Fibroblast of the aortic adventitia (primary cell): ENCODE data around the gene FNBP1L. TPM values are rescaled to one million over a fixed set of nuclear protein-coding genes. Genes with fewer than 3 reads are reported as not detected.

Experiments
- DNase-seq: peaks from one replicate; pipeline ENCODE4 v3.0.0-alpha.2; 2010; ENCODE audit warnings: low read depth
- H3K4me3 ChIP-seq: 2 replicates; pipeline ENCODE4 v1.5.1; 2011; ENCODE audit warnings: low read depth, mild to moderate bottlenecking, control low read depth, low read length, moderate library complexity
- total RNA-seq: library from RNA; depleted of rRNA; stranded (reverse); fragments of >200 nt; gene quantifications from 2 replicates; pipeline ENCODE4 v1.2.3, GENCODE V29; 2012; ENCODE audit warnings: low replicate concordance
- TF ChIP-seq, protein P1 (sequence below): IDR thresholded peaks from 2 replicates; pipeline ENCODE4 v1.5.1; 2011; ENCODE audit warnings: mild to moderate bottlenecking, low read length, control low read depth, inconsistent platforms; ENCODE audit not compliant: insufficient read depth

FNBP1L gene
- total RNA-seq, 1 donor = 15.0 TPM

DNA sequence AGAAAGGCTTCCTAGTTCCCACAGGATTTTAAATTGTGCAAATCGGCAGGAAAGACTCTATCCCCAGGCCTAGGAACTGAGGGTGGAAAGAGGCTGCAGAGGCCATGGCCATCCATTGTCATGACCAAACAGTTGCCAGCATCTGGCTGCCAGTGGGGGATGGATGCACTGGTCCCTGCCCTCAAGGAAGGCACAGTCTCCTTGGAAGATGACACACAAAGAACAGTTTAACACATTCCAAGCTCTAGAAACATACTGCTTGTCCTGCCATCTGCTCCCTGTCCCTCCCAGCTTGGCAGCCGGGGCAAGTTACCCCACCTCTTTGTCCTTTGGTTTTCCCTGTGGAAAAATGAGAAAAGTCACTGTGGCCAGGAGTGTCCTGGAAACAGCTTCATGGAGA is 150.5 kb downstream of the FNBP1L start:
- no peak for DNase-seq
- TF ChIP-seq, protein P1, sequence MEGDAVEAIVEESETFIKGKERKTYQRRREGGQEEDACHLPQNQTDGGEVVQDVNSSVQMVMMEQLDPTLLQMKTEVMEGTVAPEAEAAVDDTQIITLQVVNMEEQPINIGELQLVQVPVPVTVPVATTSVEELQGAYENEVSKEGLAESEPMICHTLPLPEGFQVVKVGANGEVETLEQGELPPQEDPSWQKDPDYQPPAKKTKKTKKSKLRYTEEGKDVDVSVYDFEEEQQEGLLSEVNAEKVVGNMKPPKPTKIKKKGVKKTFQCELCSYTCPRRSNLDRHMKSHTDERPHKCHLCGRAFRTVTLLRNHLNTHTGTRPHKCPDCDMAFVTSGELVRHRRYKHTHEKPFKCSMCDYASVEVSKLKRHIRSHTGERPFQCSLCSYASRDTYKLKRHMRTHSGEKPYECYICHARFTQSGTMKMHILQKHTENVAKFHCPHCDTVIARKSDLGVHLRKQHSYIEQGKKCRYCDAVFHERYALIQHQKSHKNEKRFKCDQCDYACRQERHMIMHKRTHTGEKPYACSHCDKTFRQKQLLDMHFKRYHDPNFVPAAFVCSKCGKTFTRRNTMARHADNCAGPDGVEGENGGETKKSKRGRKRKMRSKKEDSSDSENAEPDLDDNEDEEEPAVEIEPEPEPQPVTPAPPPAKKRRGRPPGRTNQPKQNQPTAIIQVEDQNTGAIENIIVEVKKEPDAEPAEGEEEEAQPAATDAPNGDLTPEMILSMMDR = no peak
- no peak overlapping the region for H3K4me3 ChIP-seq

DNA sequence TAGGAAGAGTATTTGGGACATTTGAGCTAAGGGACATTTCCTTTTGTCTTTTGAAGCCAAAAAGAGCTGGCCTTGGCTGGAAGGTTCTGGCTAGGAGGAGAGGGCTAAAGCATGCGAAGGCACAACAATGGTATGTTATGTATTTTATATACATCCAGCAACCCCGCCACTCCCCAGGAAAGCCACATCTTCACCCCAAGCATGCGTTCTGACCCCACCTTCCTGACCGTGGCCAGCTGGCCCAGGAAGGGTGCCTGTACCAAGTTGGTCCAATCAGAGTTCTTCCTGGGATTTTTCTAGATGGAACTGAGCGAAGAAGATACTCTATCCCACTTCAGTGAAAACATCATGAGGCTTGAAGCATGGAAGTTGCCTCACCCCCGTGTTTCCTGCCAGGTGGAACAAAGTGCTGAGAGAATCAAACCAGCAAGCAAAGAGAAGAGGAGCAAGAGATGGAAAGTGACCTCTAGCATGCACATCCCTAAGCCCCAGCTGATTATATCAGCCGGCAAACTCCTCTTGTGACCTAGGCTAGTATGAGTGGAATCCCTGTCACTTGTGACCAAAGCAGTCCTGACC is 151.0 kb downstream of the FNBP1L start:
- TF ChIP-seq, protein P1 = no peak
- DNase-seq = no peak
- H3K4me3 ChIP-seq = no peak overlapping the region

DNA sequence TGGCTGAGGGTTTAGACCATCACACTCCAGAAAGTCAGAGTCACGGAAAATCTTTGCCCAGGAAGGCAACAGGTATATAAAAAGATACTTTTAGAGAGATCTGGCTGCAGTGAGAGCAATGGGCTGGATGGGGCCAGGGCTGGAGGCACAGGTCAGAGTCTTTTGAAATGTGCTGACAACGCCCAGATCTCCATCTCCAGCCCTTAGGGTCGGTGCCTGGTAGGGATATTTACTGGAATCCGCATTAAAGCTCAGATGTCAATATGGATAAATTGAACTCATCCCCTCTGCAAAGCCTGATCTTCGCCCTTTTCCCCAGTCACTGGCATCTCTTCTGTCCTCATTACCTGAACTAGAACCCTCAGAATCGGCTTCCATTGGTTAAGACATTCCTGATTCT is 151.6 kb downstream of the FNBP1L start:
- H3K4me3 ChIP-seq = no peak overlapping the region
- DNase-seq = no peak
- TF ChIP-seq, protein P1 = no peak

DNA sequence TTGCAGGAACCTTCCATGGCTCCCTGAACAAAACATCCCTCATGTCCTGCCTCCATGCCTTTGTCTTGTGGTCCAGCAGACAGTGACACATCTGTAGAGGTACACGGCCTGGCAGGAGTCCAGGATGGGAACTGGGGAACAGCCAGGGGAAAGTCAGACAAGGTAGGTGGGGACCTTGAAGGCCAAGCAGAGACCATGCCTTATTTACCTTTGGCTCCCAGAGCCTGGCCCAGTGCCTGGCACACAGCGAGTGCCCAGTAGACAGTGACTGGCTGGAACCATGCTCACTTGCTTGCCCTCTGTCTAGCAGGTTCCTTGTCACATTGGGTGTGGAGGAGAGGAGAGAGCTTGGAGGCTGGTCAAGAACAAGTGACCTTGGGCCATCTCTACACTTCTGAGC is 152.7 kb downstream of the FNBP1L start:
- DNase-seq = no peak
- no peak overlapping the region for H3K4me3 ChIP-seq
- TF ChIP-seq, protein P1 = no peak

DNA sequence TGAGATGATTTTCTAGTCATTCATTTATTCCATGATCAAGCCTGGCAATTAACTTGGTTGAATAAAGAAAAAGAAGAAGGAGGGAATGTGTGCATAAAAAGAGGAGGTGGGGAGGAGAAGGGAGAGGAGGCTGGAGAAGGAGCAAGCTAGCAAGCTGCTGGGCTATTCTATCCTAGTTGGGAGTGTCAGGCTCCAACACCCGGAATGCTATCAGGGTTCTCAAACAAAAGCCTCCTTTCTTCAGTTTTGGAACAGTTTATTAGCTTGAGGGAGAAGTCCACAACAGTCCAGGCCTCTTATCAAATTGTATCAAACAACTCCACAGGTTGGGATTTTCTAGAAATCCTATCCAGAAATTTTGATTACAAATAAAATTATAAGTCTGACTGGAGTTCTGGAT is 153.8 kb downstream of the FNBP1L start:
- H3K4me3 ChIP-seq = no peak overlapping the region
- TF ChIP-seq, protein P1 = no peak
- DNase-seq = no peak

DNA sequence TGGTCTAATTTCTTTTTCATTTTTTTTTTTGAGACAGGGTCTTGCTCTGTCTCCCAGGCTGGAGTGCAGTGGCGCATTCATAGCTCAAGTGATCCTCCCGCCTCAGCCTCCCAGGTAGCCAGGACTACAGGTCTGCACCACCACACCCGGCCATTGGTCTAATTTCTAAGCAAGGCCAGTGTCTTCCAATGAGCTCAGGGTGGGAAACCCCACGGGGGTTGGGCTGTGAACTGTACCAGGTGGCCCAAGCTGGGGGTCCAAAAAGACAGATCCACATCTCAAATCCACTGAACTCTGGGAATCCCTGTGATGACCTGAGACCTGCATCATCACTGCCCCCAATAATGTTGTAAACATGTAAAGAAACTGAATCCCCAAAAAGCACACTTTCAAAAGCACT is 154.2 kb downstream of the FNBP1L start:
- TF ChIP-seq, protein P1 = no peak
- H3K4me3 ChIP-seq = no peak overlapping the region
- no peak for DNase-seq

DNA sequence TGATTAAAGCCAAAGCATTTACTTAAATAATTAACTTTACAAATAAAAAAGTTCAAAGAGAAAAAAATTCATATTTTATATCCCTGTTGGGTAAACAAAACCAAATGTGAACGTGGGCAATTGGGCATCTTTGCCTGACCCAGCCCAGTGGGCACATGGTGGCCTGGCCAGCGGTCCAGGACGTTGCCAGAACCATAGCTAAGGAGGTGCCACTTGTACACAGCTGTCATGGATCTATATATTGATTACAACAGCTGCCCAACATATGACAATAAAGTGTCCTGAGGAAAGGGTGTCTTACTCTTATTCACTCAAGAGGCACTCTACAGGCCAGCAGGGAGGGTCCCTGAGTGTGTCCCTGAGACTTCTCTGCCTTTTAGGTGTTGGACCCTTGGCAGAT is 155.2 kb downstream of the FNBP1L start:
- TF ChIP-seq, protein P1 = no peak

More for the DNA sequence above, 155.2 kb downstream of the FNBP1L start:
- DNase-seq = no peak
- no peak overlapping the region for H3K4me3 ChIP-seq
